HG02759 (cell line): Measurements from ENCODE around the gene CDC42SE2.
"Not testable (repeated sequence)": the region's sequence is repeated elsewhere in the genome, so short reads cannot be mapped to it uniquely, and the experiment has no call there.

Experiments used
- ATAC-seq: cut with Tn5 transposase; IDR thresholded peaks from one replicate; pipeline ENCODE4 v1.9.1; 2021; ENCODE audit warnings: mild to moderate bottlenecking, moderate library complexity; ENCODE audit not compliant: unreplicated experiment

The CDC42SE2 gene

GRCh38 chr5:131386124-131386523, 122.3 kb downstream of the CDC42SE2 start:
- ATAC-seq: no peak

GRCh38 chr5:131386779-131387178, 122.9 kb downstream of the CDC42SE2 start:
- ATAC-seq: no peak

DNA sequence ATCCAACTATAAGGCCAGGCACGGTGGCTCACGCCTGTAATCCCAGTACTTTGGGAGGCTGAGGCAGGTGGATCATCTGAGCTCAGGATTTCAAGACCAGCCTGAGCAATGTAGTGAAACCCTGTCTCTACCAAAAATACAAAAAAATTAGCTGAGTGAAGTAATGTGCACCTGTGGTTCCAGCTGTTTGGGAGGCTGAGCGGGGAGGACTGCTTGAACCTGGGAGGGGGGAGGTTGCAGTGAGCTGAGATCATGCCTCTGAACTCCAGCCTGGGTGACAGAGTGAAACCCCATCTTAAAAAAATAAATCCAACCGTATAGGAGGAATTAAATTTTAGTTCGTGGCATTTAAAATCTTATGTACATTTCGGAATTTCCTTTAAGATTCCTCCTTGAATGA, 123.4 kb downstream of the CDC42SE2 start:
- no peak for ATAC-seq

DNA sequence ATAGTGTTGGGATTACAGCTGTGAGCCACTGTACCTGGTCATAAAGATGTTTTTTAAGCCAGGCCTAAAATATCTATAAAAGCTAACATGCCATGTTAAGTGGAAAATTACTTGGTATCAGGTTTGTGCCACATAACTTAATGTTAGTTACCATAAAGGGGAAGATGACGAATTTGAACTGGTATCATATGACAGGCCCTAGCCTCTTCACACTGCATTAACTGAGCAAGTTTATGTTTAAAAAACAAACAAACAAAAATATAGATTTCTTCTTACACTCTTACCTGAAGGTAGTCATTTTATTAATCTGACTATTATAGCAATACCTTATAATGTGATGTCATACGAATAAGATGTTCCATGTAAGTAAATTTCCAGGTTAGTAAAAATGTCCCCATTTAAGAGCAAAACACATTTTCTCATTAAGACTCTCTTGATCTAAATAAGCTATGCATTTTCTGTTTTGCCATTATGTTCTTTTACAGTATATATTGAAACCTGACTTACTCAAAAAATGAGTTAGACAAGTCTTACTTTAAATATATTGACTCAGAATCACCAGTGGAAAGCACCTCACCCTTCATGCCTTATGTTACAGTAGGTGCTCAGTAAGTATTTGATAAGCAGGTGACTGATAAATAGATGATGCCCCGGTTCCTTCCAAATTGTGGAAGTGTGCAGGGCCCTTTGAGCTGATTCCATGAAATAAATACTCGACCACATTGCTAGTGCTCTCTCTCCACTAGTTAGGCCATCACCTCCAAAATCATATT, 125.4 kb downstream of the CDC42SE2 start:
- ATAC-seq: no peak

DNA sequence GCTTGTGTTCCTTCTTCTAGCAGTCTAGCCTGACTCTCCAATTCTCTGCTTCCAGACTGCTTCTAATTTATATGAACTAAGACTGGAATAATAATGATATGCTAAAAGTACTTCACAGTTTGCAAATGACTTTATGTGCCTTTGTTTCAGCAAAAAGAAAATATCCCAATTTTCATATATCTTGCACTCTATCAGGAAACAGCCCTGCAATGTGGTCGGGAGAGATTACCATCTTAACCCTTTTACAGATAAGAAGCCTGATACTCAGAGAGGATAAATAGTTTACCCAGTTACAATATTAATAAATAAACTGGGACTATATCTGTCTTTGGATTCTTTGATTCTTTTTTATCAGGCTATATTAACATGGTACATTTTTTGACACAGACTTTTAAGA, 126.0 kb downstream of the CDC42SE2 start:
- ATAC-seq: no peak

DNA sequence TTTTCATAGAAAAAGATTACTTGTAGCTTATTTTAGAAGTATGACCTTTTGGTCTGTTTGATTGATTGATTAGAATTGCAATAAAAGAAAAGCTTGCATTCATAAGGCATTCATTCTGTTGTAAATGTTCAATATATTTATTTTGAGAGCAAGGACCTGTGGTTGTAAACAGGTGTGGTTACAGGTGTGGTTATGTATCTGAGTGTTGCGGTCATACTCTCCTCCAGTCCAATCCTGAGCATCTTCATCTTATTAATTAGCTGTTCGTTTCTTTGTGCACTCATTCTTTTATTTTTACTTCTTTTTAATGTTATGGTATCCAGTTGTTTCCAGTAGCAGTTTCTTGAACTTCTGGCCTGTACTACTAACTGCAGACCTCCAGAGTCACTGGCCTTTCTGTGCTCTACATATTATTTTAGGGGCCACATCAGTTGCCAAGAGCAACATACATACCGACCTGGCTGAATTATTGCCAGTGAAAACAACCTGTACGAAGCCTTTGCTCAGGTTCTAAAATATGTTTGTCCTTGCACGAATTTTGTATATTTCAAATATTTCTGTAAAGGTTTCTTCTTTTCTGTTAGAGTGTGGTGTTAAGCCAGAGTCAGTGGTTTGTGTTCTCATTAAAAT, 128.7 kb downstream of the CDC42SE2 start:
- ATAC-seq: no peak

DNA sequence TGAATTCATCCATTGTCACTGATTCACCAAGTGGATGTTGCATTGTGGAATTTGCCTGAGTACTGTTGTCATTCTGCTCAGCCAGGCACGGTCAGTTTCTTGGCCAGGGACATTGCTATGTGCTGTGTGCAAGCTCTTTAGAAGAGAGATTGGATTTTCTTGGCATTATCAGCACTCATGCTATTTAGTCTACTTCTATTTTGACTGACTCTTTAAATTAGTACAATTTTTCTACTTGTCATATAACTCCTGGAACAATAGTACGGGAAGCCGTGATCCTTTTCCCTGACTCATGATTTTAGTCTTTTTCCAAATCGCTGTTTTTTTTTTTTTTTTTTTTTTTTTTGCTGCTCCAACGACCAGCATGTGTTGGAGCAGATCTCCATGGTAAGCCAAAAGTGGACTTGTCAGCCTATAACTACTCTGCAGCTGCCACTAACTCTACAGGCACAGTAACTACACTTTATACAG, 129.7 kb downstream of the CDC42SE2 start:
- ATAC-seq: no peak

GRCh38 chr5:131394128-131394527, 130.3 kb downstream of the CDC42SE2 start:
- peak; percentile 64 for ATAC-seq

DNA sequence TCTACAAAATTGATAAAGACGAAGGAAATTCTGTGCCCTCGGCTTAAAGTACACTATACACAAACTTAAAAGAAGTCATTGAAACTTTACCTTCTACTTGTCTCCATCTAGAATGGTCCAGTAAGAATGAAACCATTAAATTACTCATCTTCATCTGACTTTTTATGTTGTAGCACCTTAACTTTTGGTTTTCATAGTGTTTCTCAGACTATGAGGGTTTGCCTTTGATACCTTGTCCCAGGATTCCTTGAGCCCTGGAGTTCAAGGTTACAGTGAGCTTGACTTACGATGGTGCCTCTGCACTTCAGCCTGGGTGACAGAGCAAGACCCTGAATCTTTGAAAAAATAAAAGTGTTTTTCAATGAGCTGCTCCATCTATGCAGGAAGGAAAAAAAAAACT, 132.2 kb downstream of the CDC42SE2 start:
- peak; percentile 81 for ATAC-seq

DNA sequence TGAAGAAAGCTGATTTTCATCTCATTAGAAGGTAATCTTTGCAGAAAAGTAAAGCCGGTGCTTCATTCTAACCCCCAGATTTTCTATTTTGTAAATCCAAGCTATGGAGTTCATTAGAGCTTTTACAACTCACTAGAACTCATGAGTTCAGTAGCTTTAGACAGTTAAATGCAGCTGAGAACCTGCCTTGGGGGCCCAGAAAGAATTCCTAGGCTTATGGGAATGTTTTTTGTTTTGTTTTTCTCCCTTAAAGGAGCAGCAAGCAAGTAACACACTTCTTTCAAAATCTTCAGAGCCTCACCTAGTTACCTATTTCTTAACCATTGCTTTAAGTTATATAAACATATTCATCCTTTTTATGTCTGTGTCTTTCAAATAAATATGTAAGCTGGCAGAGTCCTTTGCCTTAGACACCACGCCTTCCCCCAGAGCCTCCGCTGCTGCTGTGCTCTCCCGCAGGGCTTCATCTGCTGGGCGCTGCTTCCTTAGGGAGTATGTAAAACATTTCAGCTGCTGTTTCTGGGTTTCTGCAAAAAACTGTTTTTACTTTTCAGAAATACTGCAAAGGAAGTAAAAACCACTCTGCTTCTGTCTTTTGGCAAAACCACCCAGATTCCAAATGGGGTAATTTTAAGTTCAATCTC, 132.9 kb downstream of the CDC42SE2 start:
- no peak for ATAC-seq

DNA sequence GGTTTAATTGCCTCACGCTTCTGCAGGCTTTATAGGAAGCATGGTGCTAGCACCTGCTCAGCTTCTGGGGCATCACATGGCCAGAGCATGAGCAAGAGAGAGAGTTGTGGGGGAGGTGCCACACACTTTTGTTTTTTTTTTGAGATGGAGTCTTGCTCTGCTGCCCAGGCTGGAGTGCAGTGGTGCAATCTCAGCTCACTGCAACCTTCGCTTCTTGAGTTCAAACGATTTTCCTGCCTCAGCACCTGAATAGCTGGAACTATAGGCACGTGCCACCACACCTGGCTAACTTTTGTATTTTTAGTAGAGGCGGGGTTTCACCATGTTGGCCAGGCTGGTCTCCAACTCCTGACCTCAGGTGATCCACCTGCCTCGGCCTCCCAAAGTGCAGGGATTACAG, 135.2 kb downstream of the CDC42SE2 start:
- not testable (repeated sequence) for ATAC-seq

- no peak for ATAC-seq
Measured at GRCh38 chr5:131400585-131400984, 136.7 kb downstream of the CDC42SE2 start.

DNA sequence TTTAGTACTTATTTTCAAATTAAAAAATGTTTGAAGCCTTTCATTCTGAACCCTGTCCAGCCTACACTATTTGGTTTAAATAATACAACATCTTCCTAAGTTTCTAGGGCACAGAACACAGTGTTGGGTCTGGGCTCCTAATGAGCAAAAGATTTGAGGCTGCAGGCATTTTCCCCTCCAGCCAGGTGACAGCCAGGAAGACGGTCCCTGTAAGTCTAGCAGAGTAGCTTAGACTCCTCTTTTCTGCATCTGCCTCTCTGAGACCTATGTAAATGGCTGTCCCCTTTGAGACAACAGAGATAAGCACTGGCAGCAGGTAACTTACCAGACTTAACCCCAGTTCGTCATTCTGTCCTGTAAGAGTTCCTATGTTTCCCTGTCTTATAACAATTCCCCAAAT, 141.8 kb downstream of the CDC42SE2 start:
- no peak for ATAC-seq

- no peak for ATAC-seq
Measured at GRCh38 chr5:131406076-131406475, 142.2 kb downstream of the CDC42SE2 start.

DNA sequence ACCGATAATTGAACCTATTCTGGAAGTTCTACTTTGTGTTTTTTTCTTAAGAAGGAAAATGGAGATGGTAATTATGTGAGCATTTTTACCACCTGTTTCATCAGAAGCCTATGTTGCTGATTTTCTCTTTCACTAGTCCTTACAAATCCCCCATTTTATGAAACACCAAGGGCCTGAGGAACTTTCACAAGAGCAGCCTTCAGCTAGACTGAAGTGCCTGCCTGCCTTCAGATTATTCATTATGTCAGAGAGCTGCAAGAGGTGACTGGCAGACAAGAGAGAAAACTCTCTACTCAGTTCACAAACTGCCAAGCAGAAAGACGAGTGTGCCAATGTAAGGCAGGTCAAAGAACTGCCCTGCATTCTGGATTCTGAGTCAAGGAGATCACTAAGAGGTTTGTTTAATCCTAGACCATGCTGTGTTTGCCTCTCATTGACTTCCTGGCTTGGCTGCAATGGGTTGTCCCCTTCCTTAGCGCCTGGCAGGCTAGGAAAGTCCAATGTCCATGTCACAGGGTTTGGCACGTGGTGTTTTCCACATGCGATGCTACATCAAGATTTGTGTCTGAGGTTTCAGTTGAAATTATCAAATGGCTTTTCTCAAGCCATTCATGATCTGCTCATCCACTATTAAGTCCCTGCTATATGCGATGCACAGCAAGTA, 143.3 kb downstream of the CDC42SE2 start:
- no peak for ATAC-seq

- ATAC-seq: peak; percentile 77
Measured at GRCh38 chr5:131413605-131414559, 150.0 kb downstream of the CDC42SE2 start.

- peak; percentile 68 for ATAC-seq
Measured at GRCh38 chr5:131416729-131417128, 152.9 kb downstream of the CDC42SE2 start.

DNA sequence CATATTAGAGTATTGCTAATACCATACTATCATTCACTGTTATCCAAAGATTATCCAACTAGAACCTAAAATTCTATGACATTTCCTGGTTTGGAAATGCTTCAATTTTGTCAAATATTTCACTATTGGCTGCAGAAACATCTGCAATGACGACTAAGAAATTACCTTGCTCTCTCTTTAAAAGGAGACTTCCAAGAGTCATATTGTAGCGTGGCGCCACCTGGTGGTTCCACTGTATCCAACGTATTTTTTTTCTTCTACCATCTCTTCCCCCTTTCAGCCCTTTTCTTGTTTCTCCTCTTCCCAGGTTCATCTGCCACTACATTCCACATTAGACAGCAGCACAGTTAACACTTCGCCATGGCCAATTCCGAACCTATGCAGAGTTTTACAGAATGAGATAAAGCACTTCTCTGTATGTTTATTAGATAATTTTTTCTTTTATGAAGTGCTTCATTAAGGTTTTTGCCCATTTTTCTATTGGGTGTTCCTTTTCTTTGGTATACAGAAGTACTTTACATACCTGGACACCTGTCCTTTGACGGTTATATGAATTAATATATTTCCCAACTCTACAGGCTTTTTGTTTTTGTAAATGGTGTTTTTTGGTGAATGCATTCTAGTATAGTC, 153.5 kb downstream of the CDC42SE2 start:
- ATAC-seq: peak; percentile 42

- no peak for ATAC-seq
Measured at GRCh38 chr5:131418846-131419245, 155.0 kb downstream of the CDC42SE2 start.

- ATAC-seq: no peak
Measured at GRCh38 chr5:131419877-131420276, 156.0 kb downstream of the CDC42SE2 start.
